ENCODE data around the gene BABAM2. TPM values are rescaled to one million over a fixed set of nuclear protein-coding genes. Genes with fewer than 3 reads are reported as not detected.

Gene BABAM2
- total RNA-seq, 1 donor from 2014 or later = 35.3 TPM

DNA sequence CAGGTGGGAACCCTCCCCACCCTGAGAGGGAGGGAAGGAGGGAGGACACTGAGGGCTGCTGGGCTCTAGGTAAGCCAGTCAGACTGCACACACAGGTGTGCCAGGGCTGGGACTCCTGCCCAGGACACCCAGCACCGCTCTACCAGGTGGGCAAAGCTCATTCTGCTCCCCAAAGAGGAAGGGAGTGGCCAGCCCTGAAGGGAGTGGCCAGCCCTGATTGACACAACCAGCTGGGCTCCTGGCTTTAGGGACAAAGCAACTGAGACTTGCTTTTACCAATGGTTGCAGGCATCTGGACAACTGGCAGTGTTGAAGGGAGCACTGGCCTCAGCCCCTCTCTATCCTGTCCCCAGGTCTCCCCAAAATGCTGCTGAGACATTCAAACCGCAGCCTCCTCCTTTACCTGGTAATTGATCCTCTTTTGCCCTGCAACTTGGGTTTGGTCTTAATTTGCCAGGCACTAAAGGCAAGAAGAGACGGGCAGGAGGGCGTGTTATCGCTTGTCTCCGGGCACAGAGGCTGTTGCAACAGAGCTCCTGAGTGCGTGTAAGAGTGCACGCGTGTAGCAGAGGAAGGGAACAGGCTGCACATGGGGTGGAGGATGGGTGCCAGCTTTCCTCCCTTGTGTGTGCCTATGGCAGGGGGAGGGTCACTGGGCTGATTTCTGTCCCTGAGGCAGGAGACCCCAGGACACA is 487.6 kb downstream of the BABAM2 start:
- TF ChIP-seq, protein P1, sequence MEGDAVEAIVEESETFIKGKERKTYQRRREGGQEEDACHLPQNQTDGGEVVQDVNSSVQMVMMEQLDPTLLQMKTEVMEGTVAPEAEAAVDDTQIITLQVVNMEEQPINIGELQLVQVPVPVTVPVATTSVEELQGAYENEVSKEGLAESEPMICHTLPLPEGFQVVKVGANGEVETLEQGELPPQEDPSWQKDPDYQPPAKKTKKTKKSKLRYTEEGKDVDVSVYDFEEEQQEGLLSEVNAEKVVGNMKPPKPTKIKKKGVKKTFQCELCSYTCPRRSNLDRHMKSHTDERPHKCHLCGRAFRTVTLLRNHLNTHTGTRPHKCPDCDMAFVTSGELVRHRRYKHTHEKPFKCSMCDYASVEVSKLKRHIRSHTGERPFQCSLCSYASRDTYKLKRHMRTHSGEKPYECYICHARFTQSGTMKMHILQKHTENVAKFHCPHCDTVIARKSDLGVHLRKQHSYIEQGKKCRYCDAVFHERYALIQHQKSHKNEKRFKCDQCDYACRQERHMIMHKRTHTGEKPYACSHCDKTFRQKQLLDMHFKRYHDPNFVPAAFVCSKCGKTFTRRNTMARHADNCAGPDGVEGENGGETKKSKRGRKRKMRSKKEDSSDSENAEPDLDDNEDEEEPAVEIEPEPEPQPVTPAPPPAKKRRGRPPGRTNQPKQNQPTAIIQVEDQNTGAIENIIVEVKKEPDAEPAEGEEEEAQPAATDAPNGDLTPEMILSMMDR (IDR thresholded peaks at IDR 0.05; ENCODE audit: insufficient read depth, low read length, poor library complexity, severe bottlenecking) = no peak
- Histone ChIP-seq H3K36me3 (ENCODE audit: control insufficient read depth, insufficient read depth, low read length) (no peaks in the 10 kb centered on the region), H3K4me3 (ENCODE audit: low read depth, low read length) (no peak overlapping the region), H3K27me3 (ENCODE audit: control insufficient read depth, insufficient read depth, low read length) (no peaks in the 10 kb centered on the region)
- no peak for DNase-seq (ENCODE audit: low read depth)

DNA sequence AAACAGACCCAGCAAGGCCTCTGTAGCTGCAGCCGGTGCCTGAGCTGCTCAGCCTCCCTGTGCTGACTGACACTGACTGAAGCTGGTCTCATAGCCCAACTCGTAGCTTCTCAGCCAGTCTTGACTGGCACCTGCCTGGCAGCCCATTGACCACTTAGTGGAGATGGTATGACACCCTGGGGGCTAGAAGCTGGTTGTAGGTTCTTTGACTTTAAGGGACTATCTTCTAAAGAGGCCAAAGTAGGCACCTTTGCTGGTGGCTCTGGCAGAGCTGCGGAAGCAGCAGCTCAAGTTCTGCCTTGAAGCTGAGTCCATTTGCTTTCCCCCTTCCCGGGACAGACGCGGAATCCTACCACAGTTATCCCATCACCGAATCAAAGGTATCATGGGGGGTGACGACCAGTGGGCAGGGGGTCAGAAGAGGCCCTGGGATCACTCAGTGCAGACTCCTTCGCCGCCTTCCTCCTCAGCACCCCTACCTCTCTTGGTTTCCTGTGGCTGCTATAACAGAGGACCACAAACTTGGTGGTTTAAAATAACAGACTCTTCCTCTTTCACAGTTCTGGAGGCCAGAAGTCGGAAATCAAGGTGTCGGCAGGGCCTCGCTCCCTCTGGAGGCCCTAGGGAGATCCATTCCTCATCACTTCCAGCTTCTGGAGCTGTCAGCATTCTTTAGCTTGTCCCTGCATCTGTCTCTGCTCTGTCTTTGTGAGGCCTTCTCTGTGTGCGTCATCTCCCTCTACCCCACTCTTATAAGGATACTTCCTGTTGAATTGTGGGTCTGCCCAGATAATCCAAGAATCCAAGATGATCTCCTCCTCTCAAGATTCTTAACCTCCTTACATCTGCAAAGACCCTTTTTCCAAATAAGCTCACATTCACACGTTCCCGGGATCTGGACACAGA is 488.4 kb downstream of the BABAM2 start:
- no peak for DNase-seq (ENCODE audit: low read depth)
- H3K4me3 ChIP-seq (ENCODE audit: low read depth, low read length) = no peak overlapping the region
- no peaks in the 10 kb centered on the region for H3K36me3 ChIP-seq (ENCODE audit: control insufficient read depth, insufficient read depth, low read length)
- TF ChIP-seq, protein P1 (IDR thresholded peaks at IDR 0.05; ENCODE audit: insufficient read depth, low read length, poor library complexity, severe bottlenecking) = no peak
- H3K27me3 ChIP-seq (ENCODE audit: control insufficient read depth, insufficient read depth, low read length) = no peaks in the 10 kb centered on the region

DNA sequence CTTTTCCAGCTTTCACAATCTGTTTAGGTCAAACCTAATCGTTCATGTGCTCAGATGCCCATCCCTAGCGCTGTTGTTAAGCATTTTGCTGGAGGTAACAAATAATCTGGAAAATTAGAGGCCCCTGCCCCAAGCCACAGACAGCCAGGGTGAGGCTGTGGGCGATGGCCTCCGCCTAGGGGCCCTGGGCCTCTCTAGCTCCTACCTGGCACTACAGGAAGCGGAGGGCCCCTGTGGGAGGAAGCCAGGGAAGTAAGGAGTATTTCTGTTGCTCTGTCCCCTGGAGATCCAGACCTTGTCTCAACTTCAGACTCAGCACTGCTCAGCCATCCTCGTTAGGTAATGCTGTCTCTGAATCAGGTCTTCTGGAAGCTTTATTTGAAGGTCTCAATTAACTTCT is 489.7 kb downstream of the BABAM2 start:
- Histone ChIP-seq H3K27me3 (ENCODE audit: control insufficient read depth, insufficient read depth, low read length) (no peaks in the 10 kb centered on the region), H3K4me3 (ENCODE audit: low read depth, low read length) (no peak overlapping the region), H3K36me3 (ENCODE audit: control insufficient read depth, insufficient read depth, low read length) (no peaks in the 10 kb centered on the region)
- TF ChIP-seq, protein P1 (IDR thresholded peaks at IDR 0.05; ENCODE audit: insufficient read depth, low read length, poor library complexity, severe bottlenecking) = no peak
- DNase-seq (ENCODE audit: low read depth) = no peak

DNA sequence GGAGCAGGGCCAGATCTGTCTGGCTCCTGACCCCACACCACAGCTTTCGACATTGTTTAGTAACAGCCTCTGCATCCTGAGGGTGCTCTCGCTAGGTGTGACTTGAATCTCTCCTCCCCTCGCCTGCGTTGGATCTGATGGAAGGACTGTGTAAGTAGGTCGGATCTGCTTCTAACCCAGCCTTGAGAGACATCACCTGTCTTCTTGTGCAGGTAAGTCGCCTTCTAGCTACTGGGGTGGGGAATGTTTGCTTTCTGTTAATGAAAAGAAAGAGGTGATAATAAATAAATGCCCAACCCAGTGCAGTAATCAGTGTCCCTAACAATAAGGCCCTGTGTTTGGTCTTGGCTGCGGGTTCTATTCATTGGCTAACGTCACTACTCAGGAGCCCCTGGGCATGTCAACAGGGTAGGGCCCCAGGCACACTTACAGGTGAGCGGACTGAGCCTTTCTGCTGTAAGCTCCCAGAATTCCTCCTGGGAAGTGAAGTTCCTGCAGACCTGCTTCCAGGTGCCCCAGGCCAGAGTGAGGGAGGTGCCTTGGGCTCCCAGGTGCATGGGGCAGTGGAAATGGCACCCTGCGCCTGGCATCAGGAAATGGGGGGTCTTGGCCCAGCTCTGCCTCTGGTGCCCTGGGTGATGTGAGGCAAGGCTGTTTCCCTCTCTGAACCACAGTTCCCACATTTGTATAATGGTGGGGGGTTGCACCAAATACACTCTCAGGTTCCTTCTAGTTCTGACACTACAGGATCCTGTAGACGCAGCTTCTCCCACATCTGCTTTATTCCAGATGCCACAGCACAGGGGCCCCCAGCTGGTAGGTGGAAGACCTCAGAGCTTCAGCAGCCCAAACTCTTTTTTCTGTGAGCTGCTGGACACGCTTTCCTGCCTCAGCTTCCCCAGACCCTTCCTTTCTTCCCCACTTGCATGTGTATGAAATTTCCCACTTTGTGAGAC is 491.0 kb downstream of the BABAM2 start:
- TF ChIP-seq, protein P1 (IDR thresholded peaks at IDR 0.05; ENCODE audit: insufficient read depth, low read length, poor library complexity, severe bottlenecking) = no peak
- no peak for DNase-seq (ENCODE audit: low read depth)
- Histone ChIP-seq H3K4me3 (ENCODE audit: low read depth, low read length) (no peak overlapping the region), H3K36me3 (ENCODE audit: control insufficient read depth, insufficient read depth, low read length) (no peaks in the 10 kb centered on the region), H3K27me3 (ENCODE audit: control insufficient read depth, insufficient read depth, low read length) (no peaks in the 10 kb centered on the region)

DNA sequence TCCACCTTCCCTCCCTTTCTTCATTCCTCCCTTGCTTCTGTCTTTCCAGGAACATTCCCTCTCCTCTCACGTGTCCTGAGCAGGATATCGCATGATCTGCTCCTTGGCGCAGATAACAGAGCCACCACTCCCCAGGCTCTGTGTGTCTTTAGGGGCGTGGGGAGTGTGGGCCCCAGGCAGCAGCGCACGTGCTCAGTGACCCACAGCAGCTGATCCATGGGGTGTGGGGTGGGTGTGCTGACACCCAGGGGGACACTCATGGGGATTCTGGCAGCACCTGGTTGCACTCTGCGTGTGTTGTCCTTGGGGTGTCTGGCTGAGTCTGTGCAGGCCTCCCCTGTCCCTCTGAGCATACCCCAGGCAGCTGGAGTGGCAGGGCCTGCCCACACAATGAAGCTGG is 492.2 kb downstream of the BABAM2 start:
- Histone ChIP-seq H3K27me3 (ENCODE audit: control insufficient read depth, insufficient read depth, low read length) (no peaks in the 10 kb centered on the region), H3K36me3 (ENCODE audit: control insufficient read depth, insufficient read depth, low read length) (no peaks in the 10 kb centered on the region), H3K4me3 (ENCODE audit: low read depth, low read length) (no peak overlapping the region)
- DNase-seq (ENCODE audit: low read depth) = no peak
- TF ChIP-seq, protein P1 (IDR thresholded peaks at IDR 0.05; ENCODE audit: insufficient read depth, low read length, poor library complexity, severe bottlenecking) = no peak
